Measurements from ENCODE around the gene PTPRB. TPM values are rescaled to one million over a fixed set of nuclear protein-coding genes. Genes with fewer than 3 reads are reported as not detected.

Gene PTPRB
- total RNA-seq, 2 experiments from 2014 or later: not detected

DNA sequence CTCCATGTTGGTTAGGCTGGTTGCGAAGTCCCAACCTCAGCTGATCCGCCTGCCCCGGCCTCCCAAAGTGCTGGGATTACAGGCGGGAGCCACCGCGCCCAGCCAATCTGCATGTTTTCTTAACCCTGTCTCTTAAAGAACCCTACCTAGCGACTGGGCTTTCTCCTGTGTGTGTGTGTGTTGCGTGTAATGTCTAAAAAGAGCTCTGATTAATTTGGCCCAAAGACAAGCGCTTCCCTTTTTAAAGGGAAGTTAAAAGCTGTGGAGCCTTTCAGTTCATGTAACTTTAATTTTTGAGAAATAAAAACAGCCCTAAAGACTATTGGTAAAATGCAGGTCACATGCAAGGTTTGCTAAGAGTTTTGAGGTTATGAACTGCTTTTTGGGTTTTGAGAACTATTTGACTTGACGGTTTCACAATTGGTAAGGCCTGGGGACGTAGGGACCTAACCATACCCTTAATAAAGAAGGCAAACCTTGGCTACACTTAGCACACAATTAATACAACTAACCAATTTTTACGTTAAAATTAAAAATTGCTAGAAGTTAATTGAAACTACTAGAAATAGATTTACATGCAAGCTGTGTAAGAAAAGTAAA is 167.9 kb downstream of the PTPRB start:
- ChIA-PET CTCF (no interaction called here), POLR2A (no interaction called here)

DNA sequence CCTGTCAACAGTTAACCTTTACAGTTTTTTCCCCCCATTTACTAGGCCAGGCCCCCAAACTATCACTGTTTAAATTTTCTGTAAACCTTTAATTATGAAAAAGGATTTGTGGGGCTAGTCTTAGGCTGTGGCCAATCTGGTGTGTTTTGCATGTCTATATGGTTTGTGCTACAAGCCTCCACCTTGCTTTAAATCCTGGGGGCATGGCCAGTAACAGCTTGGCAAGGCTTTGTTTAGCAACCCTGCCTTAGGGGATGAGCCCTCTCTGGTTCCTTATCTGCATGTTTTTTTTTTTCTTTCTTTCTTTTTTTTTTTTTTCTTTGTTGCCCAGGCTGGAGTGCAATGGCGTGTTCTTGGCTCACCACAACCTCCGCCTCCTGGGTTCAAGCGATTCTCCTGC is 168.5 kb downstream of the PTPRB start:
- ChIA-PET CTCF (no interaction called here), POLR2A (no interaction called here)

DNA sequence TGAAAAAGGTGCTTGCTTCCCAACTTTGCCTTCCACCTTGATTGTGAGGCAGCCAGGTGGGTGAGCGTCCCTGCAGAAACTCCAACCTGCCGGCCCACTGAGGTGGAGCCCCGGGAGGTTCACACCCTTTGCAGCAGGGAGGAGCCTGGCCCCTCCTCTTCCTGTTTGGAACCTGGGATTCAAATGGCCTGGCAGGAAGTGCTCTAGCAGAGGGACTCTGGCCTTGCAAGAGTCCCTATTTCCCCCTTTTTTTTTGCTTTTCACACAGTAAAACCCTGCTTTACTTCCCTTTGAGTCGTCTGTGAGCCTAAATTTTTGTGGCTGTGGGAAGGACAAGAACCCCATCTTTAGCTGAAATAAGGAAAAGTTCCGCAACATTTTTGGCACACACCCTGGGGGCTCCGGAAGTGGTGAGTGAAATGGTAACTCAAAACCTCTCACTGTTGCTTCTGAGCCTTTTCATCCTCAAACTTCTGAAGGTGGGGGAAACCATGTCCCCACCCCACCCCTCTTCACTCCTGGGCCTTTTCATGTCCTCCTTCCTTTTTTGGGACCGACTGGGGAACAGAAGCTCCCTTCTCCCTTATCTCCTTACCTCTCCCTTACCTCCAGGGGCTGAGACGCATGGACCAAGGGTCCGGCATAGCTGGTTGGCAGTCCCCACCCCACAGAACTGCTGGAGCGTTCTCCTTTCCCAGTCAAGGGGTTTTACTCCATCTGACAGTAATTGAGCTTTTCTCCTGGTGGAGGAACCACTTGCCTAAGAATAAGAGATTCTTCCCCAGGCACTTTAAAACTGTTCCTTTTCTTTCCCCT is 169.1 kb downstream of the PTPRB start:
- ChIA-PET CTCF (no interaction called here), POLR2A (no interaction called here)

DNA sequence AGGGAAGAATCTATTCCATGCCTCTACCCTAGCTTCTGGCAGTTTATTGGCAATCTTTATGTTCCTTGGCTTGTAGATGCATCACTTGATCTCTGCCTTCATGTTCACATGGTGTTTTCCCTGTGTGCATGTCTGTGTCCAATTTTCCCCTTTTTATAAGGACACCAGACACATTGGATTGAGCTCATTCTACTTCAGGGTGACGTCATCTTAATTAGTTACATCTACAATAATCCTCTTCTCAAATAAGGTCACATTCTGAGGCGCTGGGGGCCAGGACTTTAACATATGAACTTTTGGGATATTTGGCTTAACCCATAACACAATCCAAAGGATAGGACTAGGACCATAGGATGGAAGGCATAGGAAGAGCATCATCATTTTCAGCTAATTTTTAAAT is 169.8 kb downstream of the PTPRB start:
- ChIA-PET POLR2A (no interaction called here), CTCF (no interaction called here)

DNA sequence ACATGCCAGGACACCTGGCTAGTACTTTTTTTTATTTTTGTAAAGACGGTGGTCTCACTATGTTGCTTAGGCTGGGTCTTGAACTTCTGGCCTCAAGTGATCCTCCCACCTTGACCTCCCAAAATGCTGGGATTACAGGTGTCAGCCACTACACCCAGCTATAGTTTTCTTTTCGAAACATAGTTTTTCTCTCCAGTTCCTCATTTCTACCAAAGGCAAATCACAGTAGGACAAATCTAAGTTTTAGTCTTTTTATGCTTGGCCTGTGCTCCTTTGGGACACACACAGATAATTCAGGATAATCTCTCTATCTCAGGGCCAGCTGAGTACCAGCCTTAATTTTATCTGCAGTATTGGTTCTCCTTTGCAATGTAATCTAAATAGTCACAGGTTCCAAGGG is 170.5 kb downstream of the PTPRB start:
- POLR2A ChIA-PET: no interaction called here
- CTCF ChIA-PET: interaction anchor here (0.6 kb wide), 1 partner anchor 510 kb away, joined by 5 read pairs; no protein-coding TSS in a partner anchor
